ENCODE measurements around the gene RAPGEF3.
A peak's percentile ranks its signal among the peaks of the same experiment; 100 is the strongest.

Gene RAPGEF3

DNA sequence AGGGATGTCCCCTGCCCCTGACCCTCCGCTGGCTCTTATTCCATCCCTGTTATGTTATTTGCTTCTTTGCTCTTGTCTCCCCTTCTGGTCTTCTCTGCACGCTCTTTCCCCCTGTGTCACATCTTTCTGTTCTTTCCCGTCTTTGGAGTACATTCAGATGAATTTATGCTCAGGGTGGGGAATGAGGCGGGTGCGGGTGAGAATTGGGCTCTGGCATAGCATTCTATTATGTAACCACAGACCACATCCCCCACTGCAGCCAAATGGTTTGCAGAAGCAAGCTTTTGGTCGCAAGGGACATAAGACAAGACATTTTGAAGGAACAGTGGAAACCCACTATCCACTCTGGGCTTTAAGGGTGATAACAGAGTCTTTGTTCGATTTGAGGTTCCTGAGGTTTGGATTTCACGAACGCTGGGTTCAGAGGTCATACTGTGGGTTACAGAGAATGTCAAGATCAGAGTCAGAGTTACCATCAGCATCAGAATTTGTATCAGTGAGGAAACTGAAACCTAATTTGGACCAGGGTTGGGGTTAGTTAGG lies 37.2 kb downstream of the RAPGEF3 start:
- DNase-seq (ENCODE audit: low spot score): peak; percentile 10

DNA sequence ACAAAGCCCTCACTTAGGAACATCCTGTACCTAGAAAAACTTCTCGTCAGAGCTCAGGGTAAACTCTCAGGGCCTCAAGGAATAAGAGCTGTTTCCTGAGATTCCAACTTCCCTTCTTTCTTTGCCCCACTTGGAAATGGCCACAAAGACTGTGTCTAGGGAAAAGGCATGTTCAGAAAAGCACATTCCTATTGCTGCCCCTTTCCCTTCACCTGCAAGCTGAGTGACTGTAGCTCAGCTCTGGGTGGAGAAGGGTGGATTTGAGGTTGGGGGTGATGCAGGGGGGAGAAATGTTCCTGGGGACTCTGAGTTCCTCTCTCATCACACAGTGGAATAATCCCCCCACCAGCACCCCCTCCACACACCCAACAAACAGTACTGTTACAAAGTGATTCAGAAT lies 40.1 kb downstream of the RAPGEF3 start:
- DNase-seq (ENCODE audit: low spot score): no peak

DNA sequence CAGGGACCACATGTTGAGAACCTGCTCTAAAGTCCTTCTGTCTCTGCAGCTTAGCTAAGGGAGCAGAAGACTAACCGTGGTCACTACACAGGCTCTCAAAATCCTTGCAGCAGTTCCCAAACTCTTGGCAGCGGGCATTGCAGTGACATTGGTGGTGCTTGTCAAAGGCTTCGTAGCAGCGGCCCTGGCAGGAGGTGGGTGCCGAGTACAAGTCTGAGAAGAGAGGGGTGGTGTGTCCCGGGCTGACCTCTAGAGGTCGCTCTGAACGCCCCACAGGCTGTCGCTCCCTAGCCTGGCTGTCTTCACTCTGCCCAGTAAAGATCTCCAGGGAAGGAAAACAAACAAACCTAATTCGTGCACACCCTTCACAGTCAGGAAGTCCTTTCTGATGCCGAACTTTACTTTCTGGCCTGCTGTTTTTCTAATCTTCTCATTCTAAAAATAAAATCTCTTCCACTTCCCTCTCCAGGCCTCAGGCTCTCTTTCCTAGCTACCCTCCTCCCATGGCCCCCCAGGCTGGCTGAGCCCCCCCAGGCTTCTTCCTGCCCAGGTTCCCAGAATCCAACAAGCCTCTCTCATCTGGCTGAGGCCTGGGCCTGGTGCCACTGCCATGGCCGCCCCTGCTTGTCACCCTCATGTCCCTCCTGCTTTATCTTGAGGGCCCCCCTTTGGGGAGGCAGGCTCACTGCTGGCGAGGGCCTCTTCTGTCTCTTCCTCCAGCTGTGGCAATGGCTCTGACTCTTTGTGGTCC lies 41.1 kb downstream of the RAPGEF3 start:
- DNase-seq (ENCODE audit: low spot score): peak; percentile 58

DNA sequence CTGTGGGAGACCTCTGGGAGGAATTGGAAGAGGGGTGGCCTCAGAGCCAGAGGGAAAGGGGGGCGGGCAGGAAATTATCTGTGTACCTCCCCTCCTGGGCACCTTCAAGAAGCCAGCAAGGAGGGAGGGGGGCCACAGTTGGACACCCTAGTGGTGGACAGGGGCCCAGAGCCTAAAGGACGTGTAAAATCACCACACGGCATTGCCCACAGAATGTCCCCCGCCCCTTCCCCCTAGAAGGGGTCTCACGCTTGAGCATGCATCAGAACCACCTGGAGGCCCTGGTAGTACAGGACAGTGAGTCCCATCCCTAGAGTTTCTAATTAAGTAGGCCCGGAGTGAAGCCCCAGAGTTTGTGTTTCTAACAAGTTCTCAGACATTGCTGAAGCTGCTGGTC lies 41.6 kb downstream of the RAPGEF3 start:
- DNase-seq (ENCODE audit: low spot score): no peak

DNA sequence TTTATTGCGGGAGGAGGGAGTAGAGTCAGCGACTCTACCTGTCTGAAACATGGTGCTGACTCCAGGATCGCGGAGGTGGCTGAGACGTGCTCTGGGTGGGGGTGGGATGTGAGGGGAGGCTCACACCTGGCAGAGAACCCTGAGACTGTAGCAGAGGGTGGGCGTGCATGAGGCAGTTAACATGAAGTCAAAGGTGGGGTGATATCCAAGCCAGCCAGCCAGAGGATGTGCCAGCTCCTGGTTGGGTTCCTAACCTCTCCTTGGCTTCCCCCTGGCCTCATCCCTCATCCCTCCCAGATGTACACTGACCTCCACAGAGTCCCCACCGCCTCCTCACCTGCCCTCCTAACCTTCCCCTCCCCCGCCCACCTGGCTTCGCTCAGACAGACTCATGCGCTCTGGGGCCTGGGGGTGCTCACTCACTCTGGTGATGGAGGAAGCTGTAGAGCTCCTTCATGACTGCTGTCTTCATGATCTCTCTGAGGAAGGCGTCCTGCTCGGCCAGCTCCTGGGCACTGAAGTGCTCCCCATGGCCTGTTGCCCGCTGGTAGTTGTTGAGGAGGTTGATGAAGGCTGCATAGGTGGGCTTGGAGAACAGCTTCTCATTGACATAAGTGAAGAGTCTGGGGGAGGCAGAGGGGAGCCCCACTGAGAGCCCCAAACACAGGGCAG lies 42.7 kb downstream of the RAPGEF3 start:
- no peak for DNase-seq (ENCODE audit: low spot score)

DNA sequence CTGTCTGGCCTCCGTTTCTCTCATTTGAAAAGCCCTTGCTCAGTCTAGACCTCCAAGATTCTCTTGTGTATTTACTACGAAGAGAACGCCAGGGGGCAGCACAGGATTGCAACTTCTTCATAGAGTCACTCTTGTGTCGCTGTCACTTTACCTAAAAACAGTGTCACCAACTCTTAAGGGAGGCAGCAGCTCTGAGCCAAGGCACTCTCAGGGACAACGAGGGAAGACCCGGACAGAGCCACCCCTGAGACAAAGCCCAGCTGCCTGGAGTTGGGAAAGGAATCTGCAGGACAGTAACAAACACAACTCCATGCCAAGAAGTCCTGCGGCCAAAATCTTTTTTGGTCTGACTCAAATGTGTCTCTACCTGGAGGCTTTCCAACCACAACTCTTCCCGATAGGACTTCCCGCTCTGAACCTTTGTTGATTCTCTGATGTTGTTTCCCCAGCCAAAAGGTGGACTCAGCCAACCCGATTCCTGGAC lies 43.2 kb downstream of the RAPGEF3 start:
- DNase-seq (ENCODE audit: low spot score): peak; percentile 85

DNA sequence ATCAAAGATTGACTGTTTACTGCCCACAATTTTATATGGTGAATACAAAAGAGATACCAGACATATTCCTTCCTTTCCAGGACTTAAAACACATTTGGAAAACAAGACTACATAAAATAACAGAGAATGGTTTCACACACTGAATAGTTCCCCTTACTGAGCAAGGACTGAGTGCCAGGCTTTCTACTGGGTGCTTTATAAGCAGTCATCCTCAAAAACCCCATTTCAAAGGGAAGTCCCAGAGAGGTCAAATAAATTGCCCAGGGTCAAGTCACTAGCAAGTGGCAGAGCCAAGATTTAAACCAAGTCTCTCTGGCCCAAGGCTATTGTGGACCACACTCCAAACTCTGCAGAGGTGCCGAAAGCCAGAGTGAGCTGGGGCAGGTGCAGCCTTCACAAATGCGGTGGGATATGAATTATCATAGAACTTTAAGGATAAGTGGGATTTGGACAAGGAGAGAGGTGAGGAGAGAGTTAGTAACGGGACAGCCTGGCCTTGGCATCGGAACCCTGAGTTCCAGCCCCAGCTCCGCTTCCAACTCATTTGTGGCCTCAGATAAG lies 43.8 kb downstream of the RAPGEF3 start:
- no peak for DNase-seq (ENCODE audit: low spot score)

DNA sequence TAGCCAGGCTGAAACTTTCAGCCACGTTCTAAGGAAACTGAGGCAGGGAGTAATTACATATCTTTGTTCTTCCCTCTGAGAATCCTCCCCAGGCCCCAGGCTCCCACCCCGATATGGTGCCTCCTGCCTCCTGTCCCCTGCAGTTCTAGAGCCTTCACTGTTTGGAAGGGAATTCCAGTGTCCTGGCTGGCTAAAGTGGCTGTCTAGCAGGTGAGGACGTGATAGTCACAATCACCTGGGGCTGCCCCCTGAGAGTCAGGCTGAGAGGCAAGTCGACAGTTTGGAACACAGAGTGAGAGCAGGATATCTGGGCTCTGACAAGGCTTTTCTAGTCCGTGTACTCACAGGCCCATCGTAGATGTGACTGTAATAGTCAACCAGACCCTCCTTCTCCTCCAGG lies 46.5 kb downstream of the RAPGEF3 start:
- DNase-seq (ENCODE audit: low spot score): no peak

DNA sequence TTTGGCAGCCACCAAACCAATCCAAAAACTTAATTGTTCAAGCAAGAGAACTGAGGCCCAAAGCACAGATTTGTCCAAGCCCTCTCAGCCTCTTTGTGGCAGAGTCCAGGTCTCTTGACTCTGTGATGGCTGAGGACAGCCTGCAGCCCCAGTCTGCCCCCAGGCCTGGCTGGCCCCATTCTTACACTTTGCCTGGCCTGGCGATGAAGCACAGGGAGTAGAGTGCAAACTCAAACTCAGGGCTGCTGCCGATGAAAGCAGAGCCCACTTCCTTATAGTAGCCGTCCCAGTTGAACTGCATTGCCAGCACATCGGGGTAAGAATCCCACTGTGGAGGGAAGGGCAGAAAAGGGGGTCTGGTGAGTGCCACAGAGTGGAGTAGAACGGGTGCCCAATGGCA lies 47.2 kb downstream of the RAPGEF3 start:
- DNase-seq (ENCODE audit: low spot score): no peak

DNA sequence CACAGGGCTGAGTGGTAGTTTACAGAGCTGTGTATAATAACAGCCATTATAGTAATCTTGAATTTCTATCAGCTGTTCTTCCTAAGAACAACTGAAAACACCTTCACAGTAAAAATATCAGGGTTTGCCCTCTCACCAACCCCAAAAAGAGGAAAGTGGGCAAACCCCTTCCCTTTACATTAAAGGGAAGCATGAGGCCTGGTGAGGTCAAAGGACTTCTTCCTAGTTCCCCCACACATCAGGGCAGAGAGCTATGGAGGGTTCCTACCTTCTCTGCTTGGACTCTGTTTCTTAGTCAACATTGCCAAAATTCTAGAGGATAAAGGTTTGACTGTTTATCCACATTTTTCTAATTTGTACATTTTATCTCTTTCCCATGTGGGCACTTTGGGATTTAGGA lies 48.4 kb downstream of the RAPGEF3 start:
- DNase-seq (ENCODE audit: low spot score): no peak

DNA sequence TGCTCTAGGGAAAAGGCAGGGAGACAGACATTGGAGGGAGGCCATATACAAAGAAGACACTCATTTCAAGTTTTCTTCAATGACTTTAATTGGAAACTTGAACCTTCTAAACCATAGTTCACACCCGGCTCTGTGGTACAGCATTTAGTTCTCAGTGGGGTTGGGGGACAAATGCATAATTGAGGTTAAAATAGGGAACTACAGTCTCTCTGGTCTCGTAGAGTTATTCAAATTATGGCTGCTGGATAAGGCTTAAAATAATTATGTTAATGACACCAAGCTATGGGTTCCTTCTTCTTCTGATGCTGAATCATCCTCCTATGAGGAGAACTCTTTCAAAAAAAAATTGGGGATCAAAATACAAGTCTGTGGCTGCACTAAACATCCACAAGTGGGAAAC lies 49.0 kb downstream of the RAPGEF3 start:
- no peak for DNase-seq (ENCODE audit: low spot score)

DNA sequence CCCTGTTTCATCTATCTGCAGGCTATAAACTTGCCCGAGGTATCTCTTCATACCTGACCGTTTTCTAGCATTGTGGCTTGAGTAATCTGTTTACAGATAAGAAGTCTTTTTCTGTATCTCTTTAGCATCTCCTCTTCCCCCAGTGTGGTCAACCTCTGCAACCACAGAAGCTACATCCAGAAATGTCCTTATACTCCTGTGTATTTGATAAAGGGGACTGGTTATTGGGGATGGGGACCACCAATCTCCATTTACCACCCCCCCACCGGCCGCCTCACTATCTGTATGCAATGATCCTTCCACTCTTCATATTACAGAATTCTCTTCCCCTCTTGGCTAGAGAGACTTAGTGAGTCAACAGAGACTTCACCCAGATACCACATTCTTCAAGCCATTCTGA lies 49.4 kb downstream of the RAPGEF3 start:
- DNase-seq (ENCODE audit: low spot score): no peak

DNA sequence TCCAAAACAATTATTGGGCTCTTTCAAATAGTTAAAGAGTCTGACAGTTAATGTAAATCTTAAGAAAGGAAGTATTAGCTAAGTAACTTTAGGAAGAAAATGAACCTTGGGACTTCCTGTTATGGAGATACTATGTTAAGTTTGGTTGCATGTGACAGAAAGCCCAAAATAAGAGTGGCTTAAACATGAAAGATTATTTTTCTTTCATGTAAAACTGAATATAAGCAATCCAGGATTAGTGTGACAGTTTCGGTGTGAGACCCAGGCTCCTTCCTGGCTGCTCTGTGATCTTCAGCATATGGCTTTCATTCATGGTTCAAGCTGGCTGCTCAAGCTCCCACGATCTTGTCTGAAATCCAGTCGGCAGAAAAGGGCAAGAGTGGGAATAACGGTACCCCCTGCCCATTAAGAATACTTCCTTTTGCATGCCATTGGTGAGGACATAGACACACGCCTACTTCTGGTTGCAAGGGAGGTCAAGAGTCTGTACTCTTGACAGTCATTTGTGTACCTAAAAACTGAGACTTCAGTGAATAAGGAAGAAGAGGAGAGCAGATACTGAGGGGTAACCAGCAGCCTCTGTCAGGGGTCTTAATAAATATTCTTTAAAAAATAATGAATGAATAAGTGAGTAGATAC lies 50.7 kb downstream of the RAPGEF3 start:
- DNase-seq (ENCODE audit: low spot score): no peak

DNA sequence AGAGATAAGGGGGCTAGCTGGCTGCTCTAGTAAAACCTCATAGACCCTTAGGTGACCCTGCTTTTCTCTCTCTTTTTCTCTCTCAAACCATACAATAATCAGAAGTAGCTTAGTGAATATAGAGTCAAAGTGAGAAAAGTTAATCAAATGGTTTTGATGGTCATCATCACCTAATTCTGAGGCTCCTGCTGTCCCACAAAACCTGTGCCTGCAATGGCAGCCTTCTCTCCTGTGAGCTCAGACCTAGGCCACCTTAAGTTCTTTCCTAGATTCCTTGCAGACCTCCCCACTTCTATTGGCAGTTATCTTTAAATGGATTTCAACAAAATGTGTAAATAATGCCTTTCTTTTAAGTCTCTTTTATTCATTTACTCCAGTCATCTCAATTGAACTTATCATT lies 51.3 kb downstream of the RAPGEF3 start:
- no peak for DNase-seq (ENCODE audit: low spot score)

DNA sequence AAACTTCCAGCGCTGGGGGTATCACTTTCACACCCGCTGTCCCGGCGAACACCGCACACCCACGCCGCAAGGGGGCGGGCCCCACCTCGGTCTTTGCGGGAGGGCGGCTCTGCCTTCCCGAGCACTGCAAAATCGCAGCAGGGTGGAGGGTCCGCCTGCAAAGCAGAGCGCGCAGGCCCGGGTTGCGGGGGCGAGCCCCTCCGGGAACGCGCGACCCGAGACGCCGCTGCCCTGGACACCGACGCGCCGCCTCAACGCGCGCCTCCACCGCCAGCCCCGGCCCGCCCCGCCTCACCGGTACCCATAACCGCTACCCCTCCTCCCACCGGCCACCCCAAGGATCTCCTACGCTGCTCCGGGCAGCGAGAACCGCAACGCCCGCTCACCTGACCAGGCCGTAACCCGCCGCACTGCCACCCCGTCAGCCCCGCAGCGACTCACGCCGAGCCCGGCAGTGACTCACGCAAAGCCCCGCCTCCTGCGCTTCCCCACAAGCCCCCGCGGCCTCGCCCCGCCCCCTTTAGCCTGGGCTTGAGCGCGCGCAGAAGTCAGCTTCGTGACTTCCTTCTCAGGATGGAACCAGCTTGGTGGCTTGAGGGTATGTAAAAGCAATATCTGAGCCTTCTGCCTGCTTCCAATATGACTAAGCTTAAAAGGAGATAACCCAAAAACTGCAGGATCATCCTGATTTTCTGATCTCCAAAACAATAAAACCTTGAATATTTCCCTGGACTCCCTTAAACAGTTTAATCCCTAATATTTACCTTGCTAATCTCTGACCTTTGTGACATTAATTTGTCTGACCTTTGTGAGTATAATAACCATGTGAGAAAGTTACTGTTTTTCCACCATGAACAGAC lies 52.9 kb downstream of the RAPGEF3 start, which contains the start of gene RPAP3:
TSS of gene RPAP3 (minus strand) at position 465 of the 860 bp plus-strand sequence. CDS start 3,190 bp downstream, outside the sequence.
- DNase-seq (ENCODE audit: low spot score): peak; percentile 96

DNA sequence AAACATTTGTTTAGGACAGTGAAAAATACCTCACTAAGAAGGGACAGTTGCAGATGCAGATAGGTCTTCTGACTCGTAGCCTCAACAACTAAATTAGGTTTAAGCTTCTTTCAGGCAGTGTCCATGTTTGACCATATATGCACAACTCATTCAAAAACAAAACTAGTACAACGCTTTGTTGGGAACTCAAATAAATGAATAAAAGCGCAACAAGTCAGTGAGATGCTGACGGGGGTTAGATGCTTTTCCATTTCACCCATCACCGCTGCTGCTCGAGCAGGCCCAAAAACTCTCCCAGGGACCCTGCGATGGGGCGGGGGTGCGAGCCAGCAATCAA lies 53.5 kb downstream of the RAPGEF3 start:
- DNase-seq (ENCODE audit: low spot score): no peak

DNA sequence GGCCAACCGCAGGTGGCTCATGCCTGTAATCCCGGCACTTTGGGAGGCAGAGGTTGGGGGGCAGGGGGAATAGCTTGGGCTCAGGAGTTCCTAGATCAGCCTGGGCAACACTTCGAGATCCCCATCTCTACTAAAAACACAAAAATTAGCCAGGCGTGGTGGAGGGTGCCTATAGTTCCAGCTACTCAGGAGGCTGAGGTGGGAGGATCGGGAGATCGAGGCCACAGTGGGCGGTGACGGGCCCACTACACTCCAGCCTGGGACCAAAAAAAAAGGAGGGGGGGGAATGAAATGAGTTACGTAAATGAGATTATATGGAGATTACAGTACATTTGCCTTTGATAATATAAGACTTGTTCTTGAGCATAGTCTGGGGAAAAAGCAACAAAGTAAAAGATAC lies 54.0 kb downstream of the RAPGEF3 start:
- no peak for DNase-seq (ENCODE audit: low spot score)

DNA sequence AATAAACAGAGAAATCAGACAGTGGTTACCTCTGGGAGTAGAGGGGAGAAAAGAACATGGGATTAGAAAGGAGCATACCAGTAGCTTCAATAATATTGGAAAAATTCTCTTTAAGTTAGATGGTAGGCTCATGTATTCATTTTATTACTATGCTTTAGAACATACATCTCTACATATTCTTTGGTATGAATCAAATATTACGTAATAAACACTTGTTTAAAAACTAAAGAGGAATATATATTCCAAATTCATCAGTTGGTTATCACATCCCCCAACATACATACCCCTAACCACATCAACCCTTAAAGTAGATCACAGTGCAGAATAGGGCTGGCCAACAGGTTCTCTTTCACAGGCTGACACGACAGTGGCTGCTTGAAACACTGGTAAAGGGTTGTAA lies 58.4 kb downstream of the RAPGEF3 start:
- no peak for DNase-seq (ENCODE audit: low spot score)

DNA sequence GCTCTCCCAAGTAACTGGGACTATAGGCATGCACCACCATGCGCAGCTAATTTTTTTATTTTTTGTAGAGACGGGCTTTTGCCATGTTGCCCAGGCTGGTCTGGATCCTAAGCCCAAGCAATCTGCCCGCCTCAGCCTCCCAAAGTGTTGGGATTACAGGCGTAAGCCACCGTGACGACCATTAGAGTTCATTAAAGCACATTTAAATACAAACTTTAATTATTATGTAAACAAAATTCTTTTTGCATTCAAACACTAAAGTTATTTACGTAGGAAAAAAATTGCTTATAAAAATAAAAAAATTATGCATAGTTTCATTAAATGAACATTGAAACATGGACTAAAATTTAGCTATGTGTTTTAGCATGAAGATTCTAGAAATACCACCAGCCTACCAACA lies 60.0 kb downstream of the RAPGEF3 start:
- no peak for DNase-seq (ENCODE audit: low spot score)

DNA sequence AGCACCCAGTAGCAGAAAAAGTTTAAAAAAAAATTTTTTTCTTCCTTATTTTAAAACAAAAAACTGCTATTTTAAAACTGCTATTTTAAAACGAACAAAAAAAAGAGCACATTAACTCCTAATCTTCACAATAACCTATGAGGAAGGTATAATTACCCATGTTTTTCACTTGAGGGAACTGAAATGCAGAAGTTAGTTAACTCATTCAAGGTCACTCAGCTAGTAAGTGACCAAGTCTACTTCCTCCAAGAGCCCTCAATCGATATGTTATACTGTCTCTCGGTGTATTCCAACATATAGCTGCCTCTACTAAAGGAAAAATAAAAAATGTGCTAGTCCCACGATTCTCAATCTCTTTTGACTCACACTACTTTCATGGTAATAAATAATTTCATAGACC lies 60.6 kb downstream of the RAPGEF3 start:
- no peak for DNase-seq (ENCODE audit: low spot score)

DNA sequence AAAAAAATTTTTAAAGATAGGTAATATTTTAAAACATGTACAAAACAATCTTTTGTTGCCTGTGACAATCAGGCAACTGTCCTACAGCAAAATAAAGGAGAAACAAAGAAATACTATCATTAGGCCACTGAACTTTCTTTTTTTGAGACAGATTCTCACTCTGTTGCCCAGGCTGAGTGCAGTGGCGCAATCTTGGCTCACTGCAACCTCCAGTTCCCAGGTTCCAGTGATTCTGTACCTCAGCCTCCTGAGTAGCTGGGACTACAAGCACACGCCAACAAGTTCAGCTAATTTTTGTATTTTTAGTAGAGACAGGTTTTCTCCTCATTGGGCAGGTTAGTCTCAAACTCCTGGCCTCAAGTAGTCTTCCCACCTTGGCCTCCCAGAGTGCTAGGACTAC lies 69.5 kb downstream of the RAPGEF3 start:
- DNase-seq (ENCODE audit: low spot score): no peak

DNA sequence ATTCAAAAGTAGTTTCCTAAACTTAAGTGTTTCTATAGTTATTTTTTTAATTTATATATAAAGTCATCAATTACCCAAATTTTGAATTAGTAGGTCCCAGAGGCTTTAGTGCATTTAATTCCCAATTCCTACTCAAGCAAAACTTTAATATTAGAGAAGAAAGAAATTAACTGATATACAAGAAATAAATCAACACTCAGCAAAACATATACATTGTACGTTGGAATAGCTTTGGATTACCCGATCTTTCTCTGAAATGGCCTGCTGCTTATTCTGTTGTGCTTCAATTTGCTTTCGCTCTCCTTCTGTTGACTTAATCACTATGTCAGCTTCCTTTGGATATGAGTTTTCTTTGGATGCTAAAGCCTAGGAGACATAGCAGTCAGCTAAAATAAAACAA lies 71.0 kb downstream of the RAPGEF3 start:
- DNase-seq (ENCODE audit: low spot score): no peak

All from CD4-positive, alpha-beta T cell treated with Interleukin-2 at 100 ng/mL for 4 hours (primary cell).